C4-2B (cell line): ENCODE data around the gene EPB41L2.

Source experiments
- H3K27ac ChIP-seq: fragments of 450-650 bp; 2 replicates; pipeline ENCODE4 v1.5.1; 2017
- CTCF ChIP-seq: fragments of 450-650 bp; conservative IDR thresholded peaks from 2 replicates; pipeline ENCODE4 v1.5.1; 2017; ENCODE audit warnings: mild to moderate bottlenecking
- ZFX ChIP-seq: fragments of 450-650 bp; IDR thresholded peaks from 2 replicates; pipeline ENCODE4 v1.6.1; 2017

EPB41L2 gene

GRCh38 chr6:131052181-131052580, 10.9 kb downstream of the EPB41L2 start:
- H3K27ac ChIP-seq: no peak overlapping the region
- TF ChIP-seq ZFX: no peak
- TF ChIP-seq CTCF: no peak

GRCh38 chr6:131051341-131051740, 11.7 kb downstream of the EPB41L2 start:
- no peak overlapping the region for H3K27ac ChIP-seq
- TF ChIP-seq CTCF (no peak), ZFX (no peak)

- TF ChIP-seq ZFX: no peak
- no peak for TF ChIP-seq CTCF
- no peak overlapping the region for H3K27ac ChIP-seq
Observed at GRCh38 chr6:131049608-131050007, 13.4 kb downstream of the EPB41L2 start.

GRCh38 chr6:131048933-131049515, 14.0 kb downstream of the EPB41L2 start:
- no peak overlapping the region for H3K27ac ChIP-seq
- TF ChIP-seq ZFX (no peak), CTCF (no peak)

GRCh38 chr6:131048459-131048858, 14.6 kb downstream of the EPB41L2 start:
- TF ChIP-seq ZFX: no peak
- no peak for TF ChIP-seq CTCF
- no peak overlapping the region for H3K27ac ChIP-seq

- no peak for TF ChIP-seq ZFX
- TF ChIP-seq CTCF: no peak
- H3K27ac ChIP-seq: no peak overlapping the region
Observed at GRCh38 chr6:131045139-131045538, 17.9 kb downstream of the EPB41L2 start.

GRCh38 chr6:131043902-131044447, 19.1 kb downstream of the EPB41L2 start:
- H3K27ac ChIP-seq: no peak overlapping the region
- TF ChIP-seq ZFX (no peak), CTCF (no peak)
